GM12878 (cell line): ENCODE data around the gene TOMM22. TPM values are rescaled to one million over a fixed set of nuclear protein-coding genes. Genes with fewer than 3 reads are reported as not detected.
A peak's percentile ranks its signal among the peaks of the same experiment; 100 is the strongest.

ENCODE experiments used
- ATF7 ChIP-seq: fragments of 450-650 bp; IDR thresholded peaks from 2 replicates; pipeline ENCODE4 v1.6.1; 2016; ENCODE audit warnings: low read depth, mild to moderate bottlenecking
- CBX3 ChIP-seq: fragments of 200-600 bp; sonication (generic); IDR thresholded peaks from 2 replicates; pipeline ENCODE4 v1.6.1; 2016; ENCODE audit warnings: low read depth, borderline replicate concordance
- CHD2 ChIP-seq: IDR thresholded peaks from 2 replicates; pipeline ENCODE4 v1.6.1; 2011; ENCODE audit warnings: low read depth, low read length, improper control_type of control experiment, borderline replicate concordance
- KAT2A ChIP-seq: conservative IDR thresholded peaks from 2 replicates; pipeline ENCODE4 v1.6.1; 2011; ENCODE audit warnings: low read depth, low read length; ENCODE audit not compliant: control insufficient read depth
- MXI1 ChIP-seq: fragments of 150-350 bp; IDR thresholded peaks from 2 replicates; pipeline ENCODE4 v1.6.1; 2011; ENCODE audit warnings: low read depth, mild to moderate bottlenecking, inconsistent platforms, low read length, improper control_type of control experiment
- MYC ChIP-seq: IDR thresholded peaks from 2 replicates; pipeline ENCODE4 v1.6.1; 2011; ENCODE audit warnings: mild to moderate bottlenecking, low read length, moderate library complexity, inconsistent platforms; ENCODE audit not compliant: insufficient read depth, insufficient replicate concordance, insufficient read length, severe bottlenecking
- POLR2AphosphoS2 ChIP-seq: IDR thresholded peaks from 2 replicates; pipeline ENCODE4 v1.6.1; 2011; ENCODE audit warnings: low read depth, mild to moderate bottlenecking, low read length, improper control_type of control experiment, moderate library complexity
- RAD51 ChIP-seq: fragments of 450-650 bp; IDR thresholded peaks from 2 replicates; pipeline ENCODE4 v1.6.1; 2016; ENCODE audit warnings: moderate library complexity, mild to moderate bottlenecking, inconsistent platforms
- RFX5 ChIP-seq: IDR thresholded peaks from 2 replicates; pipeline ENCODE4 v1.6.1; 2011; ENCODE audit warnings: low read depth, low read length, improper control_type of control experiment
- SMAD1 ChIP-seq: fragments of 450-650 bp; IDR thresholded peaks from 2 replicates; pipeline ENCODE4 v1.6.1; 2018; ENCODE audit warnings: mild to moderate bottlenecking, low read depth; ENCODE audit not compliant: partially characterized antibody
- SREBF1 ChIP-seq: IDR thresholded peaks from 2 replicates; pipeline ENCODE4 v1.6.1; 2012; ENCODE audit warnings: mild to moderate bottlenecking, low read length
- TARDBP ChIP-seq: IDR thresholded peaks from 2 replicates; pipeline ENCODE4 v1.6.1; 2016; ENCODE audit warnings: borderline replicate concordance
- TCF3 ChIP-seq: IDR thresholded peaks from 2 replicates; pipeline ENCODE4 v1.6.1; 2012; ENCODE audit warnings: low read depth, mild to moderate bottlenecking, low read length, borderline replicate concordance; ENCODE audit not compliant: insufficient read depth
- TCF7 ChIP-seq: IDR thresholded peaks from 2 replicates; pipeline ENCODE4 v1.6.1; 2014; ENCODE audit warnings: antibody characterized with exemption, borderline replicate concordance
- YY1 ChIP-seq: IDR thresholded peaks from 2 replicates; pipeline ENCODE4 v1.6.1; 2011; ENCODE audit warnings: low read depth, mild to moderate bottlenecking, low read length
- polyA plus RNA-seq, 11 experiments: library from polyadenylated mRNA; depleted of rRNA in 4 of 11; unstranded in 6 of 11; stranded (reverse) in 5 of 11; fragments of >200 nt; fragmentation: Nextera tagmentation in 4 of 11; fragmentation: Illumina TruSeq in 1 of 11; extraction: Ambion mirVana in 4 of 11; extraction: Trizol in 1 of 11; gene quantifications; 1 replicate in 1 of 11; 2 replicates in 10 of 11; pipeline versions ENCODE4 v1.2.1 to v1.2.3, GENCODE V29; 2011 to 2016; ENCODE audit warnings: inconsistent platforms in 2 of 11, missing spikeins in 2 of 11, low read depth in 1 of 11
- total RNA-seq, 4 experiments: library from RNA; depleted of rRNA in 3 of 4; stranded (reverse); fragments of >200 nt in 3 of 4; fragmentation: Illumina TruSeq in 1 of 4; extraction: Trizol in 1 of 4; gene quantifications; 2 replicates each; pipeline versions ENCODE4 v1.2.1 to v1.2.3, GENCODE V29; 2013 to 2021
- TF ChIP-seq, protein P1 (sequence below): fragments of 450-650 bp; IDR thresholded peaks from 2 replicates; pipeline ENCODE4 v1.6.1; 2016; ENCODE audit warnings: mild to moderate bottlenecking
- TF ChIP-seq, protein P2 (sequence below): fragments of 450-650 bp; formaldehyde crosslinking; IDR thresholded peaks from 2 replicates; pipeline ENCODE4 v1.4.0; 2020; ENCODE audit warnings: mild to moderate bottlenecking, moderate library complexity
- TF ChIP-seq, protein P3 (sequence below): fragments of 450-650 bp; IDR thresholded peaks from 2 replicates; pipeline ENCODE4 v1.6.1; 2018; ENCODE audit warnings: mild to moderate bottlenecking, low read depth, moderate library complexity; ENCODE audit not compliant: partially characterized antibody
- TF ChIP-seq, protein P4 (sequence below): IDR thresholded peaks from 2 replicates; pipeline ENCODE4 v1.6.1; 2011; ENCODE audit warnings: low read depth, mild to moderate bottlenecking, low read length, moderate library complexity, borderline replicate concordance; ENCODE audit errors: extremely low read depth
- TF ChIP-seq, protein P5 (sequence below): IDR thresholded peaks from 2 replicates; pipeline ENCODE4 v1.6.1; 2012; ENCODE audit warnings: low read depth, low read length, improper control_type of control experiment

Gene TOMM22
- total and polyA plus RNA-seq, 10 of the 15 experiments (the other 5 are each of a cell fraction or from before 2014, with no cell fraction given): 37.6 to 197 (median 94.9) TPM

DNA sequence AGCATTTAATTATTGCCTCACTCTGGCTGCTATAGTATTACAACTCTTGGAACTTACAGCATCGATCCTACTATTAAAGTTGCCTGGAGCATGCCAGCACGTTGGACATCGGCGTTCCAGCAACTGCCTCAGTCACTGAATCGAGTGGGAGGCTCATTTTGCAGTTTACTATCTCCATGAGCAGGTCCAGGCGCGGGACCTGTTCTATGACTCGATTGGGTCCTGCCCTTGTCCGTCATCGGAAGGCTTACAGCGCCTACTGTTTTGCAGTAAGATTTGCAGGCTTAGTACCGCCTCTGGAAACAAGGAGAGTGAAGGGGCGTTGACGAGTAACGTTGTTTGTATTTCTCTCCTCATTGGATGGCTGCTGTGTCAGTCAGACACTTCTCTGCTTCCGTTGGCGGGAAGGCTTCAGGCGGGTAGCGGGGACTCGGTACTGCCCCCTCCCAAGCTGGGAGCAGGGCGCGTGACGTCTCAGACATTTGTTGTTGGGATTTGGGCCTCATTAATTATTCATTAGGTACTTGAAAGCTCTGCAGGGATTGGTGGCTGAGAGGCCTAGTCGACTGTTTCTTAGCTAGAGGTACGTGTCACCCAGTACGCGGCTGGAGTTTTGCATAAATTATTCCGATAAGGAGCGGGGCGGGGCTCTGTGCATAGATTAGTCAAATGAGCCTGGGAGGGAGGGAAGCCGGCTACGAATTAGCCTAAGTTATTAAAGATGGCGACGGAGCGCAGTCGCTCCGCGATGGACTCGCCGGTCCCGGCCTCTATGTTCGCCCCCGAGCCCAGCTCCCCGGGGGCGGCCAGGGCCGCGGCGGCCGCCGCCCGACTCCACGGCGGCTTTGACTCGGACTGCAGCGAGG, 23.7 kb downstream of the TOMM22 start, which contains the start of gene GTPBP1 (continued):
- TF ChIP-seq, protein P1, sequence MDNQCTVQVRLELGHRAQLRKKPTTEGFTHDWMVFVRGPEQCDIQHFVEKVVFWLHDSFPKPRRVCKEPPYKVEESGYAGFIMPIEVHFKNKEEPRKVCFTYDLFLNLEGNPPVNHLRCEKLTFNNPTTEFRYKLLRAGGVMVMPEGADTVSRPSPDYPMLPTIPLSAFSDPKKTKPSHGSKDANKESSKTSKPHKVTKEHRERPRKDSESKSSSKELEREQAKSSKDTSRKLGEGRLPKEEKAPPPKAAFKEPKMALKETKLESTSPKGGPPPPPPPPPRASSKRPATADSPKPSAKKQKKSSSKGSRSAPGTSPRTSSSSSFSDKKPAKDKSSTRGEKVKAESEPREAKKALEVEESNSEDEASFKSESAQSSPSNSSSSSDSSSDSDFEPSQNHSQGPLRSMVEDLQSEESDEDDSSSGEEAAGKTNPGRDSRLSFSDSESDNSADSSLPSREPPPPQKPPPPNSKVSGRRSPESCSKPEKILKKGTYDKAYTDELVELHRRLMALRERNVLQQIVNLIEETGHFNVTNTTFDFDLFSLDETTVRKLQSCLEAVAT: peak; percentile 78
- TF ChIP-seq MYC: no peak
- peak; percentile 82 for TF ChIP-seq ATF7
- no peak for TF ChIP-seq CBX3
- no peak for TF ChIP-seq TCF3
- no peak for TF ChIP-seq TARDBP
- peak; percentile 96 for TF ChIP-seq CHD2
- TF ChIP-seq KAT2A: no peak
- TF ChIP-seq SREBF1: peak; percentile 59
- peak; percentile 73; the same call in 1 of the 2 replicates for TF ChIP-seq MXI1
- TF ChIP-seq, protein P2, sequence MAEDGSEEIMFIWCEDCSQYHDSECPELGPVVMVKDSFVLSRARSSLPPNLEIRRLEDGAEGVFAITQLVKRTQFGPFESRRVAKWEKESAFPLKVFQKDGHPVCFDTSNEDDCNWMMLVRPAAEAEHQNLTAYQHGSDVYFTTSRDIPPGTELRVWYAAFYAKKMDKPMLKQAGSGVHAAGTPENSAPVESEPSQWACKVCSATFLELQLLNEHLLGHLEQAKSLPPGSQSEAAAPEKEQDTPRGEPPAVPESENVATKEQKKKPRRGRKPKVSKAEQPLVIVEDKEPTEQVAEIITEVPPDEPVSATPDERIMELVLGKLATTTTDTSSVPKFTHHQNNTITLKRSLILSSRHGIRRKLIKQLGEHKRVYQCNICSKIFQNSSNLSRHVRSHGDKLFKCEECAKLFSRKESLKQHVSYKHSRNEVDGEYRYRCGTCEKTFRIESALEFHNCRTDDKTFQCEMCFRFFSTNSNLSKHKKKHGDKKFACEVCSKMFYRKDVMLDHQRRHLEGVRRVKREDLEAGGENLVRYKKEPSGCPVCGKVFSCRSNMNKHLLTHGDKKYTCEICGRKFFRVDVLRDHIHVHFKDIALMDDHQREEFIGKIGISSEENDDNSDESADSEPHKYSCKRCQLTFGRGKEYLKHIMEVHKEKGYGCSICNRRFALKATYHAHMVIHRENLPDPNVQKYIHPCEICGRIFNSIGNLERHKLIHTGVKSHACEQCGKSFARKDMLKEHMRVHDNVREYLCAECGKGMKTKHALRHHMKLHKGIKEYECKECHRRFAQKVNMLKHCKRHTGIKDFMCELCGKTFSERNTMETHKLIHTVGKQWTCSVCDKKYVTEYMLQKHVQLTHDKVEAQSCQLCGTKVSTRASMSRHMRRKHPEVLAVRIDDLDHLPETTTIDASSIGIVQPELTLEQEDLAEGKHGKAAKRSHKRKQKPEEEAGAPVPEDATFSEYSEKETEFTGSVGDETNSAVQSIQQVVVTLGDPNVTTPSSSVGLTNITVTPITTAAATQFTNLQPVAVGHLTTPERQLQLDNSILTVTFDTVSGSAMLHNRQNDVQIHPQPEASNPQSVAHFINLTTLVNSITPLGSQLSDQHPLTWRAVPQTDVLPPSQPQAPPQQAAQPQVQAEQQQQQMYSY (CRISPR knock-in tag): no peak
- TF ChIP-seq RAD51: peak; percentile 81
- peak; percentile 95 for TF ChIP-seq RFX5
- TF ChIP-seq, protein P3, sequence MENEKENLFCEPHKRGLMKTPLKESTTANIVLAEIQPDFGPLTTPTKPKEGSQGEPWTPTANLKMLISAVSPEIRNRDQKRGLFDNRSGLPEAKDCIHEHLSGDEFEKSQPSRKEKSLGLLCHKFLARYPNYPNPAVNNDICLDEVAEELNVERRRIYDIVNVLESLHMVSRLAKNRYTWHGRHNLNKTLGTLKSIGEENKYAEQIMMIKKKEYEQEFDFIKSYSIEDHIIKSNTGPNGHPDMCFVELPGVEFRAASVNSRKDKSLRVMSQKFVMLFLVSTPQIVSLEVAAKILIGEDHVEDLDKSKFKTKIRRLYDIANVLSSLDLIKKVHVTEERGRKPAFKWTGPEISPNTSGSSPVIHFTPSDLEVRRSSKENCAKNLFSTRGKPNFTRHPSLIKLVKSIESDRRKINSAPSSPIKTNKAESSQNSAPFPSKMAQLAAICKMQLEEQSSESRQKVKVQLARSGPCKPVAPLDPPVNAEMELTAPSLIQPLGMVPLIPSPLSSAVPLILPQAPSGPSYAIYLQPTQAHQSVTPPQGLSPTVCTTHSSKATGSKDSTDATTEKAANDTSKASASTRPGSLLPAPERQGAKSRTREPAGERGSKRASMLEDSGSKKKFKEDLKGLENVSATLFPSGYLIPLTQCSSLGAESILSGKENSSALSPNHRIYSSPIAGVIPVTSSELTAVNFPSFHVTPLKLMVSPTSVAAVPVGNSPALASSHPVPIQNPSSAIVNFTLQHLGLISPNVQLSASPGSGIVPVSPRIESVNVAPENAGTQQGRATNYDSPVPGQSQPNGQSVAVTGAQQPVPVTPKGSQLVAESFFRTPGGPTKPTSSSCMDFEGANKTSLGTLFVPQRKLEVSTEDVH: peak; percentile 92
- TF ChIP-seq, protein P4, sequence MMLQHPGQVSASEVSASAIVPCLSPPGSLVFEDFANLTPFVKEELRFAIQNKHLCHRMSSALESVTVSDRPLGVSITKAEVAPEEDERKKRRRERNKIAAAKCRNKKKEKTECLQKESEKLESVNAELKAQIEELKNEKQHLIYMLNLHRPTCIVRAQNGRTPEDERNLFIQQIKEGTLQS: no peak
- TF ChIP-seq, protein P5, sequence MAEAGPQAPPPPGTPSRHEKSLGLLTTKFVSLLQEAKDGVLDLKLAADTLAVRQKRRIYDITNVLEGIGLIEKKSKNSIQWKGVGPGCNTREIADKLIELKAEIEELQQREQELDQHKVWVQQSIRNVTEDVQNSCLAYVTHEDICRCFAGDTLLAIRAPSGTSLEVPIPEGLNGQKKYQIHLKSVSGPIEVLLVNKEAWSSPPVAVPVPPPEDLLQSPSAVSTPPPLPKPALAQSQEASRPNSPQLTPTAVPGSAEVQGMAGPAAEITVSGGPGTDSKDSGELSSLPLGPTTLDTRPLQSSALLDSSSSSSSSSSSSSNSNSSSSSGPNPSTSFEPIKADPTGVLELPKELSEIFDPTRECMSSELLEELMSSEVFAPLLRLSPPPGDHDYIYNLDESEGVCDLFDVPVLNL: peak; percentile 85
- peak; percentile 83 for TF ChIP-seq SMAD1
- TF ChIP-seq YY1: peak; percentile 97
- TF ChIP-seq POLR2AphosphoS2: no peak
- TF ChIP-seq TCF7: no peak
